HCT116 (cell line): ENCODE results near the gene CIP2A. TPM values are rescaled to one million over a fixed set of nuclear protein-coding genes. Genes with fewer than 3 reads are reported as not detected.

ENCODE experiments used
- ATAC-seq: fragments of 200-7000 bp; cut with Tn5 transposase; 2 replicates; pipeline ENCODE4 v1.9.1; 2020; ENCODE audit warnings: mild to moderate bottlenecking, moderate library complexity
- BruUV-seq: library from RNA; stranded (reverse); fragments of 400-500 nt; replicated peaks from 2 replicates; lab custom pipeline; 2021; lab: Mats Ljungman, UMichigan
- CTCF ChIA-PET: fragments of 300-600 bp; sonication (Branson Sonifier 250); formaldehyde crosslinking; loops from one replicate; lab custom pipeline; 2021; ENCODE audit warnings: antibody characterized with exemption; lab: Charles Lee
- POLR2A ChIA-PET: fragments of 300-600, 350-600 bp; sonication (Branson Sonifier 250); formaldehyde crosslinking; loops from one replicate; lab custom pipeline; 2021; ENCODE audit warnings: antibody characterized with exemption; lab: Charles Lee
- RAD21 ChIA-PET, 2 experiments: fragments of 300-600 bp; sonication (Branson Sonifier 250); formaldehyde crosslinking; loops; one replicate each; lab custom pipeline; 2023; ENCODE audit warnings: low total read pairs in 2 of 2; ENCODE audit not compliant: uncharacterized antibody in 2 of 2, unreplicated experiment in 2 of 2, low non-redundant PET in 1 of 2; lab: Charles Lee
- DNase-seq: peaks from one replicate; pipeline ENCODE4 v3.0.0-alpha.2; 2010; ENCODE audit warnings: low read depth, low spot score
- H2AFZ ChIP-seq: fragments of 200-600 bp; shearing (Covaris generic), sonication (generic); 2 replicates; pipeline ENCODE4 v1.6.1; 2017; ENCODE audit warnings: low read depth, mixed run types, mixed read lengths, antibody characterized with exemption, low read length; ENCODE audit not compliant: poor library complexity, severe bottlenecking
- H3K27ac ChIP-seq: 2 replicates; pipeline ENCODE4 v1.5.1; 2012; ENCODE audit warnings: low read depth, low read length
- H3K27me3 ChIP-seq: fragments of 200-600 bp; sonication (generic); 2 replicates; pipeline ENCODE4 v1.6.1; 2016; ENCODE audit warnings: mixed run types, low read length, mixed read lengths; ENCODE audit not compliant: insufficient read depth
- H3K36me3 ChIP-seq, 2 experiments: fragments of 200-500 bp in 1 of 2; fragments of 200-600 bp in 1 of 2; sonication (Bioruptor generic) in 1 of 2; sonication (generic) in 1 of 2; 2 replicates each; pipeline versions ENCODE4 v1.5.1 to v1.6.1; 2014 to 2016; ENCODE audit warnings: low read length in 2 of 2, inconsistent platforms in 1 of 2, mixed read lengths in 1 of 2, mixed run types in 1 of 2; ENCODE audit not compliant: insufficient read depth in 2 of 2, control insufficient read depth in 1 of 2
- H3K4me1 ChIP-seq, 2 experiments: fragments of 200-600 bp in 1 of 2; sonication (generic) in 1 of 2; 2 replicates each; pipeline versions ENCODE4 v1.5.1 to v1.6.1; 2012 to 2017; ENCODE audit warnings: low read length in 2 of 2, inconsistent platforms in 1 of 2, mild to moderate bottlenecking in 1 of 2, mixed read lengths in 1 of 2, mixed run types in 1 of 2, moderate library complexity in 1 of 2; ENCODE audit not compliant: insufficient read depth in 2 of 2, control insufficient read depth in 1 of 2
- H3K4me2 ChIP-seq: fragments of 200-600 bp; sonication (generic); 2 replicates; pipeline ENCODE4 v1.6.1; 2017; ENCODE audit warnings: mixed run types, low read length, mixed read lengths
- H3K4me3 ChIP-seq, 2 experiments: fragments of 200-600 bp in 1 of 2; sonication (generic) in 1 of 2; replicated peaks in 1 of 2; 2 replicates each; pipeline ENCODE4 v1.5.1; 2011 to 2016; ENCODE audit warnings: low read length in 2 of 2, control low read depth in 1 of 2, low read depth in 1 of 2, mild to moderate bottlenecking in 1 of 2, mixed read lengths in 1 of 2, mixed run types in 1 of 2
- H3K79me2 ChIP-seq: fragments of 200-600 bp; sonication (generic); 2 replicates; pipeline ENCODE4 v1.6.1; 2017; ENCODE audit warnings: mild to moderate bottlenecking, mixed run types, low read length, moderate library complexity, mixed read lengths; ENCODE audit not compliant: insufficient read depth
- H3K9ac ChIP-seq: fragments of 200-600 bp; sonication (generic); 2 replicates; pipeline ENCODE4 v1.6.1; 2016; ENCODE audit warnings: low read length, mixed read lengths
- H3K9me2 ChIP-seq: fragments of 200-600 bp; sonication (generic), shearing (Covaris generic); 2 replicates; pipeline ENCODE4 v1.6.1; 2017; ENCODE audit warnings: mixed run types, mild to moderate bottlenecking, moderate library complexity; ENCODE audit not compliant: insufficient read depth
- H3K9me3 ChIP-seq, 2 experiments: fragments of 200-500 bp in 1 of 2; fragments of 200-600 bp in 1 of 2; sonication (Bioruptor generic) in 1 of 2; sonication (generic) in 1 of 2; 2 replicates each; pipeline ENCODE4 v1.6.1; 2014 to 2017; ENCODE audit warnings: low read length in 2 of 2, mixed read lengths in 2 of 2, inconsistent platforms in 1 of 2, low read depth in 1 of 2, mild to moderate bottlenecking in 1 of 2, mixed run types in 1 of 2, moderate library complexity in 1 of 2; ENCODE audit not compliant: control insufficient read depth in 1 of 2, insufficient read depth in 1 of 2
- H4K20me1 ChIP-seq: fragments of 200-600 bp; sonication (generic), shearing (Covaris generic); 2 replicates; pipeline ENCODE4 v1.6.1; 2017; ENCODE audit warnings: mixed run types, mild to moderate bottlenecking, moderate library complexity; ENCODE audit not compliant: insufficient read depth
- EGR1 ChIP-seq: IDR thresholded peaks from 2 replicates; pipeline ENCODE4 v1.6.1; 2012; ENCODE audit warnings: low read depth
- JUND ChIP-seq: IDR thresholded peaks from 2 replicates; pipeline ENCODE4 v1.6.1; 2012
- SP1 ChIP-seq: IDR thresholded peaks from 2 replicates; pipeline ENCODE4 v1.6.1; 2012; ENCODE audit warnings: low read depth
- intact Hi-C: fragments of 100-400 bp; cut with micrococcal nuclease; formaldehyde crosslinking; loops from 2 replicates; pipeline ENCODE4 v1.10.0; 2022
- total RNA-seq: library from RNA; stranded (reverse); gene quantifications from one replicate; pipeline ENCODE4 v1.2.1, GENCODE V29; 2021; ENCODE audit not compliant: unreplicated experiment
- TF ChIP-seq, protein P1 (sequence below): IDR thresholded peaks from 2 replicates; pipeline ENCODE4 v1.6.1; 2011; ENCODE audit warnings: mild to moderate bottlenecking, low read length, moderate library complexity; ENCODE audit not compliant: insufficient replicate concordance; ENCODE audit errors: extremely low read depth
- TF ChIP-seq, protein P2 (sequence below): IDR thresholded peaks from 2 replicates; pipeline ENCODE4 v1.6.1; 2012
- TF ChIP-seq, protein P3 (sequence below), 3 experiments: fragments of 200-600 bp in 1 of 3; sonication (generic) in 1 of 3; IDR thresholded peaks in 2 of 3; conservative IDR thresholded peaks in 1 of 3; 2 replicates each; pipeline ENCODE4 v1.5.1; 2012 to 2017; ENCODE audit warnings: low read depth in 2 of 3, low read length in 2 of 3, antibody characterized with exemption in 1 of 3, borderline replicate concordance in 1 of 3, control low read depth in 1 of 3, mild to moderate bottlenecking in 1 of 3, mixed read lengths in 1 of 3, mixed run types in 1 of 3, moderate library complexity in 1 of 3; ENCODE audit not compliant: insufficient read depth in 1 of 3
- TF ChIP-seq, protein P4 (sequence below): IDR thresholded peaks from 2 replicates; pipeline ENCODE4 v1.6.1; 2012

CIP2A gene
- total RNA-seq, 1 experiment from 2014 or later: 41.6 TPM

DNA sequence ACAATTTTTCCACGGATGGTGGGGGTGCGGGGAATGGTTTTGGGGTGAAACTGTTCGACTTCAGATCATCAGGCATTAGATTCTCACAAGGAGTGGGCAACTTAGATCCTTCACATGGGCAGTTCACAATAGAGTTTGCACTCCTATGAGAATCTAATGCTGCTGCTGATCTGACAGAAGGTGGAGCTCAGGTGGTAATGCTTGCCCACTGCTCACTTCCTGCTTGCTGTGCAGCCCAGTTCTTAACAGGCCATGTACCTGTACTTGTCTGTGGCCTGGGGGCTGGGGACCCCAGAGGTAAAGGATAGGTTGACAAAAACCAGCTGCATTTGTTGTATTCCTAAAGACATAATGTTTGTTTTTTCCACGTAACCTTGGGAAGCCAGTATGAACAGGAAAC lies 16.3 kb upstream of the CIP2A start:
- DNase-seq: no peak
- BruUV-seq: no TSS peak
- Histone ChIP-seq H4K20me1 (no peaks in the 10 kb centered on the region), H3K4me3 (no peak overlapping the region), H3K79me2 (no peaks in the 10 kb centered on the region), H3K9ac (no peak overlapping the region)
- TF ChIP-seq, protein P1, sequence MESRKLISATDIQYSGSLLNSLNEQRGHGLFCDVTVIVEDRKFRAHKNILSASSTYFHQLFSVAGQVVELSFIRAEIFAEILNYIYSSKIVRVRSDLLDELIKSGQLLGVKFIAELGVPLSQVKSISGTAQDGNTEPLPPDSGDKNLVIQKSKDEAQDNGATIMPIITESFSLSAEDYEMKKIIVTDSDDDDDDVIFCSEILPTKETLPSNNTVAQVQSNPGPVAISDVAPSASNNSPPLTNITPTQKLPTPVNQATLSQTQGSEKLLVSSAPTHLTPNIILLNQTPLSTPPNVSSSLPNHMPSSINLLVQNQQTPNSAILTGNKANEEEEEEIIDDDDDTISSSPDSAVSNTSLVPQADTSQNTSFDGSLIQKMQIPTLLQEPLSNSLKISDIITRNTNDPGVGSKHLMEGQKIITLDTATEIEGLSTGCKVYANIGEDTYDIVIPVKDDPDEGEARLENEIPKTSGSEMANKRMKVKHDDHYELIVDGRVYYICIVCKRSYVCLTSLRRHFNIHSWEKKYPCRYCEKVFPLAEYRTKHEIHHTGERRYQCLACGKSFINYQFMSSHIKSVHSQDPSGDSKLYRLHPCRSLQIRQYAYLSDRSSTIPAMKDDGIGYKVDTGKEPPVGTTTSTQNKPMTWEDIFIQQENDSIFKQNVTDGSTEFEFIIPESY: no peak
- TF ChIP-seq, protein P2, sequence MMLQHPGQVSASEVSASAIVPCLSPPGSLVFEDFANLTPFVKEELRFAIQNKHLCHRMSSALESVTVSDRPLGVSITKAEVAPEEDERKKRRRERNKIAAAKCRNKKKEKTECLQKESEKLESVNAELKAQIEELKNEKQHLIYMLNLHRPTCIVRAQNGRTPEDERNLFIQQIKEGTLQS: no peak
- TF ChIP-seq, protein P3, sequence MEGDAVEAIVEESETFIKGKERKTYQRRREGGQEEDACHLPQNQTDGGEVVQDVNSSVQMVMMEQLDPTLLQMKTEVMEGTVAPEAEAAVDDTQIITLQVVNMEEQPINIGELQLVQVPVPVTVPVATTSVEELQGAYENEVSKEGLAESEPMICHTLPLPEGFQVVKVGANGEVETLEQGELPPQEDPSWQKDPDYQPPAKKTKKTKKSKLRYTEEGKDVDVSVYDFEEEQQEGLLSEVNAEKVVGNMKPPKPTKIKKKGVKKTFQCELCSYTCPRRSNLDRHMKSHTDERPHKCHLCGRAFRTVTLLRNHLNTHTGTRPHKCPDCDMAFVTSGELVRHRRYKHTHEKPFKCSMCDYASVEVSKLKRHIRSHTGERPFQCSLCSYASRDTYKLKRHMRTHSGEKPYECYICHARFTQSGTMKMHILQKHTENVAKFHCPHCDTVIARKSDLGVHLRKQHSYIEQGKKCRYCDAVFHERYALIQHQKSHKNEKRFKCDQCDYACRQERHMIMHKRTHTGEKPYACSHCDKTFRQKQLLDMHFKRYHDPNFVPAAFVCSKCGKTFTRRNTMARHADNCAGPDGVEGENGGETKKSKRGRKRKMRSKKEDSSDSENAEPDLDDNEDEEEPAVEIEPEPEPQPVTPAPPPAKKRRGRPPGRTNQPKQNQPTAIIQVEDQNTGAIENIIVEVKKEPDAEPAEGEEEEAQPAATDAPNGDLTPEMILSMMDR (IDR thresholded peaks at IDR 0.05 in 2 of 3, conservative IDR thresholded peaks at IDR 0.05 in 1 of 3; ENCODE audit: borderline replicate concordance in 1 of 3, insufficient read depth in 1 of 3, low read depth in 2 of 3, low read length in 2 of 3): no peak
- no peak for TF ChIP-seq EGR1
- no peak for TF ChIP-seq SP1
- TF ChIP-seq JUND: no peak
- TF ChIP-seq, protein P4, sequence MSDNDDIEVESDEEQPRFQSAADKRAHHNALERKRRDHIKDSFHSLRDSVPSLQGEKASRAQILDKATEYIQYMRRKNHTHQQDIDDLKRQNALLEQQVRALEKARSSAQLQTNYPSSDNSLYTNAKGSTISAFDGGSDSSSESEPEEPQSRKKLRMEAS: no peak
- TF ChIP-seq, all 23 proteins: peak for 0
- Histone ChIP-seq H3K9me3 (no peaks in the 10 kb centered on the region), H3K4me1 (no peaks in the 10 kb centered on the region), H2AFZ (no peak overlapping the region), H3K36me3 (0 out of 4 replicates have a peak, but pooled peaks cover 0 to 3% of the 10 kb centered on the region in 2 experiments), H3K4me2 (no peak overlapping the region), H3K9me2 (no peaks in the 10 kb centered on the region), H3K27ac (no peak overlapping the region), H3K27me3 (no peaks in the 10 kb centered on the region)
- ATAC-seq: no peak
- ChIA-PET POLR2A (no interaction called here), RAD21 (no interaction called here), CTCF (no interaction called here)
- intact Hi-C loops: no loop called here
